D341Med (cell line): ENCODE data around the gene GOLGA8A.
"Not testable (repeated sequence)": the region's sequence is repeated elsewhere in the genome, so short reads cannot be mapped to it uniquely, and the experiment has no call there.

Source experiments
- DNase-seq: peaks from one replicate; pipeline ENCODE4 v3.0.0; 2012; ENCODE audit warnings: low spot score

GOLGA8A gene

GRCh38 chr15:34437687-34438086 is at the start of gene GOLGA8A:
Gene GOLGA8A (minus strand): TSS chr15:34437808. CDS start chr15:34389691, 48,117 bp downstream.
- DNase-seq: peak; percentile 94

DNA sequence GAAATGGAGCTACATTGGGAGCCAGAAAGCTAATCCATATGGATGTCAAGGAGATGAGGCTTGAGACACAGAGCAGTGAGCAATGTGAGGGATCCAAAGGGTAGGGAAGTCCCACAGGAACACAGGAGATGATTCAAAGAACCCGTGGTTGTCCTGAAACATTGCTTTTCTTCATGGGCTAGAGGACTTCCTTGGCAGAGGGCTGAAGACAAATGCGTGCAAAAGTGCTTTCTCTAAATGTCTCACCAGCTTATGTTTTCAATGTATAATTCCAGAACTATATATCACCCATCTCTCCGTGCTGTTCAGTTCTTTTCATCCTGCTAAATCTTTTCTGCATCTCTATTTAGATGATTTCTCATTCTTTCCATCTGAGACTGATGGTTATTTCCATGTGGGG is 46.0 kb upstream of the GOLGA8A start:
- DNase-seq: no peak

GRCh38 chr15:34481370-34481769 is 43.8 kb upstream of the GOLGA8A start:
- no peak for DNase-seq

DNA sequence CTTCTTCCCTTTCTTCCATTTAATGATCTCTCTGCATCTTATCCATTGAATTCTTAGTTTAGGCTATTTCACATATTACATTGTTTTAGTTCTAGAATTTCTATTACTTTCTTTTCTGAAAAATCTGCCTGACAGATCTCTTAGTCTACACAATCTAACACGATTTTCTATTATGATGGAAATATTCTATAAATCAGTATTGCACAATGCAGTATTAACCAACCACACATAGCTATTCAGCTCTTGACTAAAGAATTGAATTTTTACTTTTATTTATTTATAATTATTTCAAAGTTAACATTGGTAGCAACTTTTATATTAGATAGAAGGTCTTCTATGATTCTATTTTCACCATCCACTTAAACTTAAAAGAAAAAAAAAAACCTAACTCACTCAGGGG is 36.2 kb upstream of the GOLGA8A start:
- no peak for DNase-seq

DNA sequence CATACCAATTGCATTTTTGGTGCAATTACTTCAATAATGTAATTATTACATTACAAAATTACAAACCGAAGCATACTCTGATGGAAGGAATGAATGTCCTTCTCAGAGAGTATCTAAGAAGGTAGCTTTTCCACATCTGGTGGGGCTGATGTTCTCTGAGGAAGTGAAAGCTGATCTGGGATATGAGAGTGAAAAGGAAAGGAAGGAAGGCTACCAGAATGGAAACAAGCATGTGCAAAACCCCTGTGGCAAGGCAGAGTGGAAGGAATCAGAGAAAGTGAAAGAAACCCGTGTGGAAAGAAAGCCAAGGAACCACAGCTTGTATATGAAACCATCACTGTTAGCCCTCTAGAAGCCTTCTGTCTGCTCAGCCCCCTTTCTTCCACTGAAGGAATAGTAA is 35.3 kb upstream of the GOLGA8A start:
- DNase-seq: no peak

GRCh38 chr15:34470892-34471291 is 33.3 kb upstream of the GOLGA8A start:
- no peak for DNase-seq

- no peak for DNase-seq
These were observed 32.5 kb upstream of the GOLGA8A start for GRCh38 chr15:34470091-34470490.

DNA sequence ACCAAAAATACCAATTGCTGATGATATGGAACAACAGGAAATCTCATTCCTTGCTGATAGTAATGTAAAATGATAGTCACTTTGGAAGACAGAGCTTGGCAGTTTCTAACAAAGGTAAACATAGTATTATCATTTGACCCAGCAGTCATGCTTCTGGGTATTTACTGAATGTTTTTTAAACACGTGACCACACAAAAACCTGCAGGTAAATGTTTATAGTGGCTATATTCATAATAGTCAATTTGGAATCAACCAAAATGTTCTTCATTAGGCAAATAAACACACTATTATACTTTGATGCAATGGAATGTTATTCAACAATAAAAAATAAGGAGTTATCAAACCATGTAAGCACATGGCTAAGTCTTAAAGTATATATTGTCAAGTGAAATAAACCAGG is 24.1 kb upstream of the GOLGA8A start:
- no peak for DNase-seq

DNA sequence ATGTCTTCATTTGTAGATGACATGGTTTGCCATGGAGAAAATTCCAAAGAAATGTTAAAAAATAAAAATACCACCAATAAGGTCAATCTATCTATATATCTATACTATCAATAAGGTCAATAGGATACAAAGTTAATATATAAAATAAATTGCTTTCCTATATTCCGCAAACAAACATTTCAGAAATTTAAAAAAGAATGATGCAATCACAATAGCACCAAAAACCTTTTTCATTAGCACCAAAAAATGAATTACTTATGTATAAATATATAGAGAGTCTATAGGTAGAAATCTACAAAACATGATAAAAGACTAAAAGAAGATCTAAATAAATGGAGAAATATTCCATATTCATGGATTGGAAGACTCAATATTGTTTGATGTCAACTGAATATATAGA is 22.8 kb upstream of the GOLGA8A start:
- no peak for DNase-seq

- DNase-seq: no peak
These were observed 19.1 kb upstream of the GOLGA8A start for GRCh38 chr15:34456658-34457057.

DNA sequence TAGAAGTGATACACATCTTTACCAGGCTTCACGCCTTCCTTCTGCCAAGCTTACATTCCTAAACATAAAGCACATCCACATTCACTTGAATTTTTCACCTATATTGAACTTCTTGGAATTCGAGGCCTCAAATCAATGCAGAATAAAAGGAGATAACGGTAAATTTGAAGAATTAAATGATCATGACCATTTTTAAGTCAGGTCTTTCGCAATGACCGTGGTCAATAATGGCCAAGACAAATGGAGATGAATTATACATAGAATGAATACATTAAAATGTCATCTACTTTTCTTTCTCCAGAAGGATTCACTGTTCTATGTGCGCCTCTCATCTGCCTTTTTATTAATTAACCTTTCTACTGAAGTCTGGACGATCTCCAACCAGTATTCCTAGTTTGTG is 5.3 kb upstream of the GOLGA8A start:
- no peak for DNase-seq

GRCh38 chr15:34439878-34440277 is 2.3 kb upstream of the GOLGA8A start:
- DNase-seq: no peak

DNA sequence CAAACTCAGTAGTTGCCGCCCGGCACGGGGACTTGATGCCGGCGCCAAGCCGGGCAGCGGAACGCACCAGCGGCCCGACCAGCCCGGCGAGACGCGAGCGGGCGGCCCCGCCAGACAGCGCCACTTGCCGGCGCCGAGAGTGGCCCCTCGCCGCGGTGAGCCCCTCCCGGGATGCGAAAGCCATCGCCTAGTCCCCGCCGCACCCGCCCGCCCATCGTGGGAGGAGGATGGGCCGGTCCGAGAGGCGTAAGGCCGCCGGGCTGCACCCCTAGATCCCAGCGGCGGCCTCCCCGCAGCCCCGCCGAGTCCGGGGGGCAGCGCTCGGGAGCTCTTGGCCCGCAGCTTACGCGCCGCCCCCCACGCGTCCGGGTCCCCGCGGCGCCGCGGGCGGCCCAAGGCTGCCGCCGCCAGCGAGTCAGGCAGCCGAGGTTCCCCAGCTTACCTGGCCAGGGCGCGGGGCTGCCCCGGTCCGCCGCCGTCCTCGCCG is 609 bp downstream of the GOLGA8A start:
- peak; percentile 71 for DNase-seq

DNA sequence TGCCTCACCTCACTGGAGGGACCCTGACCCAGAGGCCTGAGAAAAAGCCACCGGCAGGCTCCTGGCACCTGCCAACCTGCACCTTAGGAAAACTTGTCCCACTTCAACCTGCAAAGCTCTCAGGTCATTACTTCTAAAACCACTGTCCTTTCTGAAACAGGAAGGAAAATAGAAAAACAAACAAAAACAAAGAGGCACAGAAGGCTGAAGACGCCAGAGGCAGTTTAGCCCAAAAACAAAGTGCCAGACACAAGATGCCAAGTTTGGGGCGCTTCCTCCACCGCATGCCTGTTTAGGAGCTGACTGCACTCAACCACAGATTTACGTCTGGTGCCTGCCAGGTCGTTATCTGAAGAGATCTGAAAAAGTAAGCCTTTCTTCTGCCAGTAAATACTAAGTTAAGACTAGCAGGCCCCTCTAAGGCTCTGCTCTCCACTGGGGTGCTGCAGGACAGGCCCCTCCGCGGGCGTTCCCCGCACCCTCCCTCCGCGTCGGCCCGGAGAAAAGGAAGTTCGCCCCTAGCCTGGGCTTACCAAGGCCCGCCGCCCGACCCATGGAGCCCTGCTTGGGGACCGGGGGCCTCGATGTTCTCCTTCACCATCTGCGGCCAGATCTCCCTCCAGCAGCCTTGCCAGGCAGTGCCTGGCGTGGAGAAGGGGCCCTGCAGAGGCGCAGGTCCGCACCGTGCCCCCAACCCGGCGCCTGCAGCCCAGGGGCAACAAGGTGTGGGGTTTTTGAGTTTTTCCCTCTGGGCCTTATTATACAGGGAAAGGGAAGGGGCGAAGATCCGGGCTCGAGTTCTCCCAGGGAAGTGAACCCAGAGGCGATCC is 1.3 kb downstream of the GOLGA8A start:
- peak; percentile 32 for DNase-seq

DNA sequence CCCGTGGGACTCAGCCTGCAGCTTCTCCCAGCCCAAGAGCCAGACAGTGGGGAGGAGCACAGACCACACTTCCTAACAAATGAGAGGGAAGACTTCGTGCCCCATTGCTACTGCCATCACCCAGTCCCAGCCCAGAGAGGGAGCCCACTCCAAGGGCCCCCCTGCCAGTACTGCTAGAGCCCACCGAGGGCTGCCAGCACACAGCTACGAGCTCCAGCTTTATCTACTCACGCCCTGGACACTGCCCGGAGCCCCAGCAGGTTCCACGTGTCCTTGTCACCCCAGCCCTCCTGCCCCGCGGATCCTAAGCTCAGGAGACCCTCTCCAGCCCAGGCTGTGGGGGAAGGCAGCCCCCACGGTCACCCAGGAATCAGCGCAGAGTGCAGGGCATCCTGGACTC is 1.9 kb downstream of the GOLGA8A start:
- no peak for DNase-seq

DNA sequence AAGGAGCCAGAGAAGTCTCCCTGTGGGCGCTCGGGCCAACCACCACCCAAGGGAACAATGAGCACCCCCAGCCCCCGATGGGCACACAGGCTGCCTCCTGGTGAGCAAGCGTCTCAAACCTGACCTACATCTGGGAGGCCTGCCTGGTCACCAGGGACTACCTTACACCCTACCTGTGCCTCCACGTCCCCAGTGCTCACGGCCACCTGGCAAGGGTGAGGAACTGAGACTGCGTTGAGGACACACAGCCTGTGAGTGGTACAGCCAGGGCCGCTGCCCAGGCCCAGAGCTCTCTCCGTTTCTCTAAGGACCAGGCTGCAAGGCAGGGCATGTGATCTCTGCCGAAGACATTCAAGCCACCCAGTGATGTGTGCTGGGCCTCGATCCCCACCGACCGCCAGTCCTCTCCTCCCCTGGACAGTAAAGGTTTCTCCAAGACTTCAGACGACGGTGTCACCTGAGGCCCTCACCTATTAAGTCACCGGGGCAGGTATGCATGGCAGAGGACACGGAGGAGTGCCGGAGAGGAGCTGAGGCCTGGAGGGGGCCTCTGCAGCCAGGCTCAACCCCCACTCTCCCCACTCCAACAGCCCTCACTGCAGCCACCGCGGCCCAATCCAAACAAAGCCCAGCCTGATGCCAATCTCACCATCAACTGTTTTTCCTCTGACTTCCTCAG is 2.8 kb downstream of the GOLGA8A start:
- DNase-seq: no peak

- not testable (repeated sequence) for DNase-seq
These were observed 3.5 kb downstream of the GOLGA8A start for GRCh38 chr15:34433956-34434626.

DNA sequence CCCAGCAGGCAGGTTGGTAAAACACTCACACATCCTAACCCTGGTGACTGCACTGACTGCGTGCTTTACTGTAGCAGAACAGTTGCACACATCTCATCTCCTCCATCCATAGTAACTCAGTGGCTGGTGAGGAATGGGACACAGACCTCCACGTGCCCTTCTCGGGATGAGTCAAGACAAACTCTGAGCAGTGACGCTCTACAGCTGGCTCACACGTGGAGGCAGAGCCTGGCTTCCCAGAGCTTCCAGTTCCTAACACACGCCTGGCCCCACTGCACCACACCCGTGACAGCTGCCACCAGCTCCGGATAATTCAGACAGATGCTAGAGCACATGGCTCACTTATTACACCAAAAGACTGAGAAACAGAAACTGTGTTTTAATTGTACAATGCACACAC is 7.0 kb downstream of the GOLGA8A start:
- not testable (repeated sequence) for DNase-seq

- DNase-seq: not testable (repeated sequence)
These were observed 14.1 kb downstream of the GOLGA8A start for GRCh38 chr15:34423425-34424090.

GRCh38 chr15:34420953-34421352 is 16.7 kb downstream of the GOLGA8A start:
- not testable (repeated sequence) for DNase-seq

DNA sequence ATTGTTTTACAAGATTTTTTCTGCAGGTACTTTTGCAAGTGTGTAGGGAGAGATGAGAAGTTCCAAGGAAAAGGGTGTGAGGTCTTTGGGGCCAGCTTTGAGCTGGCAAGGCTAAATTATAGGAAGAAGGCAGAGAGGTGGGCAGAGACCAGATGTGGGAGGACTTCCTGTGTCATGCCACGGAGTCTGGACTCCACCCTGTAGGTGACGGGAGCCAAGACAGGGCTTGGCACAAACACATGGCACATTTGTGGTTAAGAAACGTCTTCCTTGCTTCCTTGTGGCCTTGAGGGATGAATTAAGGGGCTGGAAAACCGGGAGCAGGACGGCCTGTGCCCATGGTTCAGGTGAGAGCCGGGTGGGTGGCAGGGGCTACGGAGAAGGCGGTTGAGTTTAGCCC is 19.2 kb downstream of the GOLGA8A start:
- not testable (repeated sequence) for DNase-seq

DNA sequence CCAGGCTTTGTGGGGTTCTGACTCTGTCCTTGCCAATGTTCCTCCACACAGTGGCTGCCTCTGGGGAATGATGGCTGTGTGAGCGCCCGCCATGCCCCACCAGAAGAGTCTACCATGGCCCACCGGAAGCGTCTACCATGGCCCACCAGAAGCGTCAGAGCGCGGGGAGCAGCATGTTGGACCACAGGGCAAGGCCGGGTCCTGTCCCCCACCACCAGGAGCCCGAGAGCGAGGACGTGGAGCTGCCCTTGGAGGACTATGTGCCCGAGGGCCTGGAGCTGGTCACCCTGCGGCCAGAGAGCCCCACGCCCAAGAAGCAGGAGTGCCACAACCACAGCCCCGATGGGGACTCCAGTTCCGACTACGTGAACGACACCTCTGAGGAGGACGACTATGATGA is 28.1 kb downstream of the GOLGA8A start:
- DNase-seq: not testable (repeated sequence)
